Suprapubic skin (tissue), 4 donors: ENCODE measurements around the gene WHAMM. TPM values are rescaled to one million over a fixed set of nuclear protein-coding genes. Genes with fewer than 3 reads are reported as not detected.

Experiments used
- DNase-seq, 2 donors: peaks; one replicate each; pipeline ENCODE4 v3.0.0-alpha.2; 2019; ENCODE audit warnings: low spot score in 2 of 2
- H3K27ac ChIP-seq: fragments of 200-600 bp; sonication (generic); one replicate; pipeline ENCODE4 v1.5.1; 2019
- H3K27me3 ChIP-seq: fragments of 200-600 bp; sonication (generic); one replicate; pipeline ENCODE4 v1.5.1; 2019
- H3K36me3 ChIP-seq: fragments of 200-600 bp; sonication (generic); one replicate; pipeline ENCODE4 v1.5.1; 2019
- H3K4me1 ChIP-seq: fragments of 200-600 bp; sonication (generic); one replicate; pipeline ENCODE4 v1.5.1; 2019
- H3K4me3 ChIP-seq: fragments of 200-600 bp; sonication (generic); one replicate; pipeline ENCODE4 v1.5.1; 2019; ENCODE audit warnings: mild to moderate bottlenecking
- H3K9me3 ChIP-seq: fragments of 200-600 bp; sonication (generic); one replicate; pipeline ENCODE4 v1.5.1; 2019
- EP300 ChIP-seq: sonication (generic); formaldehyde crosslinking; IDR thresholded peaks from one replicate; pipeline ENCODE4 v1.6.1; 2017; ENCODE audit warnings: antibody characterized with exemption
- POLR2A ChIP-seq, 2 donors: fragments of 450-650 bp; IDR thresholded peaks; one replicate each; pipeline ENCODE4 v1.6.1; 2017; ENCODE audit warnings: antibody characterized with exemption in 2 of 2, mild to moderate bottlenecking in 2 of 2, moderate library complexity in 2 of 2
- POLR2AphosphoS5 ChIP-seq, 3 donors: sonication (generic); formaldehyde crosslinking; IDR thresholded peaks; one replicate each; pipeline ENCODE4 v1.6.1; 2017; ENCODE audit warnings: antibody characterized with exemption in 3 of 3
- WGBS: methylation state at CpG from one replicate; pipeline ENCODE4 v1.1.5; 2018; 5-methylcytosine and 5-hydroxymethylcytosine counted together
- total RNA-seq, 4 donors: library from RNA; depleted of rRNA; stranded (reverse); fragments of >200 nt; gene quantifications; one replicate each; pipeline ENCODE4 v1.1.0, GENCODE V29; 2016
- TF ChIP-seq, protein P1 (sequence below), 2 donors: fragments of 200-600 bp in 1 of 2; fragments of 450-650 bp in 1 of 2; sonication (generic) in 1 of 2; IDR thresholded peaks; one replicate each; pipeline ENCODE4 v1.5.1; 2016 to 2019; ENCODE audit warnings: antibody characterized with exemption in 2 of 2, mild to moderate bottlenecking in 1 of 2, moderate library complexity in 1 of 2

Gene WHAMM
- total RNA-seq, 4 donors from 2014 or later, result 8.1 to 15.9 (median 10.4) TPM

DNA sequence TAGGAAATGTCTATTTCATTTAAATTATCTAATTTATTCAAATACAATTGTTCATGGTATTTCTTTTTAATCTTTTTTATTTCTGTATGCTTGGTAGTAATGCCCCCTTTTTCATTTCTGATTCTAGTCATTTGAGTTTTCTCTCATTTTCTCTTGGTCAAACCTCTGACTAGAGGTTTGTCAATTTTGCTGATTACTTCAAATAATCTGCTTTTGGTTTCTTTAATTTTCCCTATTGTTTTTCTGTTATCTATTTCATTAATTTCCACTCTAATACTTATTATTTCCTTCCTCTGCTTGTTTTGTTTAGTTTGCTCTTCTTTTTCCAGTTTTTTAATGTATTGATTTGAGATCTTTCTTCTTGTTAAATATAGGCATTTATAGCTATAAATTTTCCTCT, 15.7 kb upstream of the WHAMM start:
- no peak overlapping the region for H3K27ac ChIP-seq
- no peaks in the 10 kb centered on the region for H3K4me1 ChIP-seq
- no peaks in the 10 kb centered on the region for H3K27me3 ChIP-seq
- H3K4me3 ChIP-seq, result no peak overlapping the region
- DNase-seq, result no peak
- H3K36me3 ChIP-seq, result no peaks in the 10 kb centered on the region
- TF ChIP-seq, protein P1, sequence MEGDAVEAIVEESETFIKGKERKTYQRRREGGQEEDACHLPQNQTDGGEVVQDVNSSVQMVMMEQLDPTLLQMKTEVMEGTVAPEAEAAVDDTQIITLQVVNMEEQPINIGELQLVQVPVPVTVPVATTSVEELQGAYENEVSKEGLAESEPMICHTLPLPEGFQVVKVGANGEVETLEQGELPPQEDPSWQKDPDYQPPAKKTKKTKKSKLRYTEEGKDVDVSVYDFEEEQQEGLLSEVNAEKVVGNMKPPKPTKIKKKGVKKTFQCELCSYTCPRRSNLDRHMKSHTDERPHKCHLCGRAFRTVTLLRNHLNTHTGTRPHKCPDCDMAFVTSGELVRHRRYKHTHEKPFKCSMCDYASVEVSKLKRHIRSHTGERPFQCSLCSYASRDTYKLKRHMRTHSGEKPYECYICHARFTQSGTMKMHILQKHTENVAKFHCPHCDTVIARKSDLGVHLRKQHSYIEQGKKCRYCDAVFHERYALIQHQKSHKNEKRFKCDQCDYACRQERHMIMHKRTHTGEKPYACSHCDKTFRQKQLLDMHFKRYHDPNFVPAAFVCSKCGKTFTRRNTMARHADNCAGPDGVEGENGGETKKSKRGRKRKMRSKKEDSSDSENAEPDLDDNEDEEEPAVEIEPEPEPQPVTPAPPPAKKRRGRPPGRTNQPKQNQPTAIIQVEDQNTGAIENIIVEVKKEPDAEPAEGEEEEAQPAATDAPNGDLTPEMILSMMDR (IDR thresholded peaks at IDR 0.05), result no peak
- TF ChIP-seq EP300, result no peak
- no peak for TF ChIP-seq POLR2AphosphoS5 (IDR thresholded peaks at IDR 0.05)
- no peak for TF ChIP-seq POLR2A (IDR thresholded peaks at IDR 0.05)
- H3K9me3 ChIP-seq, result no peaks in the 10 kb centered on the region

DNA sequence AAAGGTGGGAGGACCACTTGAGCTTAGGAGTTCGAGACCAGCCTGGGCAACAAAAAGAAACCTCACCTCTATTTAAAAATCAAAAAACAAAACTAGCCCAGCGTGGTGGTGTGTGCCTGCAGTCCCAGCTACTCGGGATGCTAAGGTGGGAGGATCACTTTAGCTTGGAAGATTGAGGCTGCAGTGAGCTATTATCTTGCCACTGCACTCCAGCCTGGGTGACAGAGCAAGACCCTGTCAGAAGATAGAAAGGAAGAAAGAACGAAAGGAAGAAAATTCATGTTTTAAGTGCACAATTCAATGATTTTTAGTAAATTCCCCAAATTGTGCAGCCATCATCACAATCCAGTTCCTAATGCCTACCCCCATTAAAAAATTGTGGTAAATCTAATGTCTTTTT, 11.3 kb upstream of the WHAMM start:
- Histone ChIP-seq H3K4me3 (no peak overlapping the region), H3K36me3 (no peaks in the 10 kb centered on the region), H3K4me1 (no peaks in the 10 kb centered on the region), H3K27me3 (no peaks in the 10 kb centered on the region), H3K27ac (no peak overlapping the region), H3K9me3 (no peaks in the 10 kb centered on the region)
- TF ChIP-seq, protein P1 (IDR thresholded peaks at IDR 0.05), result no peak
- TF ChIP-seq POLR2AphosphoS5 (IDR thresholded peaks at IDR 0.05), result no peak
- no peak for TF ChIP-seq EP300
- no peak for TF ChIP-seq POLR2A (IDR thresholded peaks at IDR 0.05)
- 78% methylated on average over 4 of the region's 4 CpGs for WGBS
- DNase-seq, result no peak

DNA sequence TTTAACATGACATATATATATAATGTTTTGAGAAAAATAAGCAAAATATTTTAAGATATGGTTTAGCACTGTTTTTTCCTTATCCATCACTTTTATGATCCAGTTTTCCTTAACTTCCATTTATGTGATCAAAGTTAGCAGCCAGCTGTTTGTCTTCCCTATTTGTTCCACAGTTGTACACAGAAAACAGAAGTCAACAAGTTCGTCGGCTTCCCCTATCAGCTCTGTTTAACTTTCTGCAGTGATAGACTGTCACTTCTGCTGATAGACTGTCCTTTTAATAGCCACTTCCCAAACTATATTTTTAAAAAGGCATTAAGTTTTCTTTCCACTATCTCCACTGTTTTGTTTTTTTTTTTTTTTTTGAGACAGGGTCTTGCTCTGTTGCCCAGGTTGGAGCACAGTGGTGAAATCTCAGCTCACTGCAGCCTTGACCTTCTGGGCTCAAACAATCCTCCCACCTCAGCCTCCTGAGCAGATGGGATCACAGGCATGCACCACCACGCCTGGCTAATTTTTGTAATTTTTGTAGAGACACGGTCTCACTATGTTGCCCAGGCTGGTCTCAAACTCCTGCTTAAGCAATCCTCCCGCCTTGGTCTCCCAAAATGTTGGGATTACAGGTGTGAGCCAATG, 10.8 kb upstream of the WHAMM start:
- Histone ChIP-seq H3K36me3 (no peaks in the 10 kb centered on the region), H3K27ac (no peak overlapping the region), H3K27me3 (no peaks in the 10 kb centered on the region), H3K4me3 (no peak overlapping the region), H3K4me1 (no peaks in the 10 kb centered on the region), H3K9me3 (no peaks in the 10 kb centered on the region)
- 86% methylated on average over 5 of the region's 5 CpGs for WGBS
- DNase-seq, result no peak
- TF ChIP-seq EP300, result no peak
- TF ChIP-seq POLR2AphosphoS5 (IDR thresholded peaks at IDR 0.05), result no peak
- TF ChIP-seq, protein P1 (IDR thresholded peaks at IDR 0.05), result no peak
- TF ChIP-seq POLR2A (IDR thresholded peaks at IDR 0.05), result no peak

DNA sequence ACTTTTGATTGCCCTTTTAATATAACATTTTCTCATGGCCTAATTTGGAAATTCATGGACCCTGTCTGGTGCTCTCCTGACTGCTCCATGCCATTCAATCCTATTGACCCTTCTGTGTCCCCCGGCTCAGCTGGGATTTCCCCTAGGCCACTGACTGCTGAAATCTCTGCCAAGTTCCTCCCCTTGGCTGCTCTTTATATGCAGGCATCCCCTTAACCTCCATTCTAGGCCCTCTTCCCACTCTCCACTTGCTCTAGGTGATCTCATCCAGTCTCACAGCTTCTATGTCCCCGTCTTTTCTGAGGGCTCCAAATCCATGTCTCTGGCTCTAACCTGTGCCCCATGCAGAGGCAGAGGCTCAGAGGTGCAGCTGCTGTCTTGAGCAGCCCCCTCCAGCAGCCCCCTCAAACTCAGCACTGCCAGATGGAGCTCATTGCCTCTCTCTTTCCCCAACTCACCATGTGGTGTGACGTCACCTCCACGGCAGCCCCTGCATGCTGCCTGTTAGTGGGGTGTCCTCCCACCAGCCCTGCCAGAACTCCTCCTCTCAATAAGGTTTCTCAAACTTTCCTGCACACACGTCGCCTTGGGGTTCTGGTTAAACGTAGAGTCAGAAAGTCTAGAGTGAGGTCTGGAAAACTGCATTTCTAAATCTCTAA, 10.1 kb upstream of the WHAMM start:
- no peak overlapping the region for H3K27ac ChIP-seq
- no peaks in the 10 kb centered on the region for H3K36me3 ChIP-seq
- H3K9me3 ChIP-seq, result no peaks in the 10 kb centered on the region
- H3K4me1 ChIP-seq, result no peaks in the 10 kb centered on the region
- TF ChIP-seq, protein P1 (IDR thresholded peaks at IDR 0.05), result no peak
- TF ChIP-seq POLR2A (IDR thresholded peaks at IDR 0.05), result no peak
- no peak for TF ChIP-seq EP300
- no peak for TF ChIP-seq POLR2AphosphoS5 (IDR thresholded peaks at IDR 0.05)
- H3K27me3 ChIP-seq, result no peaks in the 10 kb centered on the region
- WGBS, result 49% methylated on average over 7 of the region's 7 CpGs
- no peak for DNase-seq
- no peak overlapping the region for H3K4me3 ChIP-seq

DNA sequence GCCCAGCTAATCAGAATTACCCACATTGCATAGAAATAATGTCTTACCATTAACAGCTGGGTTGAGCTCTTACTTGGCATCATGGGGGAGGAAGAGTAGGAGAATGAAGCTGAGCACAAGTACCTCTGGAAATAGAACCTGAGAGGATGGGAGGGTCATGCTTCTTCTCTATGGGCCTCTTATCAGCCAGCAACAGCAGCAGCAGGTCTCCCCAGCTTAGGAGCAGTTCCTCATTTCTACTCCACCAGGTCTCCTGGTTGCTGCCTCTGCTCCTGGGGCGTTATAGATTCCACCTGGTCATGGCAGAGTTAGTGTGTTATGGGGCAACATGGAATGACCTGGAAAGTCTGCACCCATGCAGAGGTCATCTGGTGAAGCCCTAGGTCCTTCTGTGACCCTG, 6.9 kb upstream of the WHAMM start:
- DNase-seq, result no peak
- H3K36me3 ChIP-seq, result no peaks in the 10 kb centered on the region
- H3K27me3 ChIP-seq, result no peaks in the 10 kb centered on the region
- H3K4me1 ChIP-seq, result no peaks in the 10 kb centered on the region
- TF ChIP-seq, protein P1 (IDR thresholded peaks at IDR 0.05), result no peak
- TF ChIP-seq POLR2AphosphoS5 (IDR thresholded peaks at IDR 0.05) (no peak), EP300 (no peak), POLR2A (IDR thresholded peaks at IDR 0.05) (no peak)
- no peaks in the 10 kb centered on the region for H3K9me3 ChIP-seq
- no peak overlapping the region for H3K27ac ChIP-seq
- H3K4me3 ChIP-seq, result no peak overlapping the region
- 83% methylated on average over 1 of the region's 1 CpG for WGBS
